Measurements from ENCODE around the gene PRICKLE4. TPM values are rescaled to one million over a fixed set of nuclear protein-coding genes. Genes with fewer than 3 reads are reported as not detected.

The PRICKLE4 gene
- total RNA-seq, 1 donor from 2014 or later, result 0.53 TPM

GRCh38 chr6:41786451-41787218 is 6.1 kb downstream of the PRICKLE4 start:
- H3K27me3 ChIP-seq (ENCODE audit: control insufficient read depth, insufficient read depth, low read length), result no peaks in the 10 kb centered on the region
- no peak for FAIRE-seq
- peak; percentile 74 for TF ChIP-seq CTCF (IDR thresholded peaks at IDR 0.05; ENCODE audit: insufficient read depth, low read length, severe bottlenecking)
- peaks cover 3% of the 10 kb centered on the region for H3K36me3 ChIP-seq (ENCODE audit: control insufficient read depth, insufficient read depth, low read length)
- peak overlapping the region; percentile 94 for H3K4me3 ChIP-seq (ENCODE audit: low read depth, low read length)
- DNase-seq (ENCODE audit: low read depth), result peak; percentile 38

- Histone ChIP-seq H3K36me3 (ENCODE audit: control insufficient read depth, insufficient read depth, low read length) (peaks cover 6% of the 10 kb centered on the region), H3K27me3 (ENCODE audit: control insufficient read depth, insufficient read depth, low read length) (no peaks in the 10 kb centered on the region), H3K4me3 (ENCODE audit: low read depth, low read length) (peak within 1 kb of the TSS; percentile 94)
- FAIRE-seq, result peak; percentile 18
- TF ChIP-seq CTCF (IDR thresholded peaks at IDR 0.05; ENCODE audit: insufficient read depth, low read length, severe bottlenecking), result peak; percentile 94
- peak; percentile 86 for DNase-seq (ENCODE audit: low read depth)
These were observed 6.8 kb downstream of the PRICKLE4 start, which contains the start of gene TOMM6 for GRCh38 chr6:41787219-41787917. Gene TOMM6, plus strand, starts transcription at chr6:41787694. Its CDS starts 4 bp downstream, at chr6:41787698.

- no peak for TF ChIP-seq CTCF (IDR thresholded peaks at IDR 0.05; ENCODE audit: insufficient read depth, low read length, severe bottlenecking)
- Histone ChIP-seq H3K4me3 (ENCODE audit: low read depth, low read length) (no peak overlapping the region), H3K36me3 (ENCODE audit: control insufficient read depth, insufficient read depth, low read length) (peaks cover 5% of the 10 kb centered on the region), H3K27me3 (ENCODE audit: control insufficient read depth, insufficient read depth, low read length) (no peaks in the 10 kb centered on the region)
- FAIRE-seq (no peak), DNase-seq (ENCODE audit: low read depth) (no peak)
These were observed 8.8 kb downstream of the PRICKLE4 start for GRCh38 chr6:41789390-41789724.

- no peak for FAIRE-seq
- Histone ChIP-seq H3K27me3 (ENCODE audit: control insufficient read depth, insufficient read depth, low read length) (no peaks in the 10 kb centered on the region), H3K4me3 (ENCODE audit: low read depth, low read length) (no peak overlapping the region), H3K36me3 (ENCODE audit: control insufficient read depth, insufficient read depth, low read length) (peaks cover 5% of the 10 kb centered on the region)
- no peak for TF ChIP-seq CTCF (IDR thresholded peaks at IDR 0.05; ENCODE audit: insufficient read depth, low read length, severe bottlenecking)
- DNase-seq (ENCODE audit: low read depth), result no peak
These were observed 9.5 kb downstream of the PRICKLE4 start for GRCh38 chr6:41790045-41790444.

GRCh38 chr6:41791305-41791704 is 10.7 kb downstream of the PRICKLE4 start:
- no peaks in the 10 kb centered on the region for H3K27me3 ChIP-seq (ENCODE audit: control insufficient read depth, insufficient read depth, low read length)
- no peak for TF ChIP-seq CTCF (IDR thresholded peaks at IDR 0.05; ENCODE audit: insufficient read depth, low read length, severe bottlenecking)
- DNase-seq (ENCODE audit: low read depth), result no peak
- no peak for FAIRE-seq
- peaks cover 5% of the 10 kb centered on the region for H3K36me3 ChIP-seq (ENCODE audit: control insufficient read depth, insufficient read depth, low read length)
- H3K4me3 ChIP-seq (ENCODE audit: low read depth, low read length), result no peak overlapping the region
